ENCODE measurements around the gene RPL18A. TPM values are rescaled to one million over a fixed set of nuclear protein-coding genes. Genes with fewer than 3 reads are reported as not detected.
A peak's percentile ranks its signal among the peaks of the same experiment; 100 is the strongest.

RPL18A gene
- total RNA-seq, 1 experiment from 2014 or later: 1,352 TPM

GRCh38 chr19:17873786-17874757, 14.4 kb downstream of the RPL18A start:
- Histone ChIP-seq H3K36me3 (ENCODE audit: control insufficient read depth, insufficient read depth, low read length) (no peaks in the 10 kb centered on the region), H3K27me3 (ENCODE audit: control insufficient read depth, insufficient read depth, low read length) (no peaks in the 10 kb centered on the region), H3K27ac (ENCODE audit: low read length) (no peak overlapping the region), H3K9me3 (ENCODE audit: control insufficient read depth, insufficient read depth, low read depth, low read length) (no peaks in the 10 kb centered on the region), H3K4me3 (ENCODE audit: low read depth in 2 of 2, low read length in 2 of 2) (peak overlapping the region; percentile 39 to 55), H3K4me1 (ENCODE audit: control insufficient read depth, insufficient read depth, low read length) (no peaks in the 10 kb centered on the region)
- TF ChIP-seq CTCF (IDR thresholded peaks at IDR 0.05) (no peak), POLR2AphosphoS5 (IDR thresholded peaks at IDR 0.05; ENCODE audit: low read depth, low read length) (no peak)
- ATAC-seq (peak; percentile 76), DNase-seq (ENCODE audit: low read depth, low spot score) (no peak)
- in situ Hi-C loops (cut with HindIII; ENCODE audit: low pct_unique_long_range_greater_than_20kb, low sequenced_read_pairs): no loop called here
- ChIA-PET CTCF (no interaction called here), POLR2A (no interaction called here)
- BruUV-seq (replicated peaks): no TSS peak
- intact Hi-C loops (cut with micrococcal nuclease; ENCODE audit: unreplicated experiment): no loop called here

GRCh38 chr19:17874758-17875135, 15.0 kb downstream of the RPL18A start:
- Histone ChIP-seq H3K27me3 (ENCODE audit: control insufficient read depth, insufficient read depth, low read length) (no peaks in the 10 kb centered on the region), H3K4me1 (ENCODE audit: control insufficient read depth, insufficient read depth, low read length) (no peaks in the 10 kb centered on the region), H3K36me3 (ENCODE audit: control insufficient read depth, insufficient read depth, low read length) (no peaks in the 10 kb centered on the region), H3K27ac (ENCODE audit: low read length) (no peak overlapping the region), H3K4me3 (ENCODE audit: low read depth in 2 of 2, low read length in 2 of 2) (no peak overlapping the region), H3K9me3 (ENCODE audit: control insufficient read depth, insufficient read depth, low read depth, low read length) (no peaks in the 10 kb centered on the region)
- CTCF ChIA-PET: no interaction called here
- in situ Hi-C loops (cut with HindIII; ENCODE audit: low pct_unique_long_range_greater_than_20kb, low sequenced_read_pairs) (no loop called here), intact Hi-C loops (cut with micrococcal nuclease; ENCODE audit: unreplicated experiment) (no loop called here)
- POLR2A ChIA-PET: no interaction called here
- TF ChIP-seq CTCF (IDR thresholded peaks at IDR 0.05) (no peak), SIN3A (IDR thresholded peaks at IDR 0.05; ENCODE audit: borderline replicate concordance, insufficient read depth, low read depth, low read length) (no peak), POLR2AphosphoS5 (IDR thresholded peaks at IDR 0.05; ENCODE audit: low read depth, low read length) (no peak), TCF7L2 (IDR thresholded peaks at IDR 0.05; ENCODE audit: low read depth, low read length) (no peak), REST (IDR thresholded peaks at IDR 0.05; ENCODE audit: insufficient read depth in 1 of 2, low read depth in 2 of 2, low read length in 1 of 2) (no peak)
- BruUV-seq (replicated peaks): no TSS peak
- ATAC-seq (no peak), DNase-seq (ENCODE audit: low read depth, low spot score) (no peak)

Measured in Panc1 (cell line).